HUDEP-2 (cell line): Measurements from ENCODE around the gene LSM5.
"Not testable (repeated sequence)": the region's sequence is repeated elsewhere in the genome, so short reads cannot be mapped to it uniquely, and the experiment has no call there.

Source experiments
- DNase-seq, 76 experiments: peaks; one replicate each; lab custom pipeline; 2025; ENCODE audit not compliant: unreplicated experiment in 76 of 76; lab: John Stamatoyannopoulos, UW

Gene LSM5

GRCh38 chr7:32506266-32507054, 16.3 kb upstream of the LSM5 start:
- DNase-seq = peak in 60 of 76 experiments; percentile 2 to 84 (median 42)

GRCh38 chr7:32502728-32503127, 12.5 kb upstream of the LSM5 start:
- DNase-seq = no peak

- DNase-seq = no peak
Measured at GRCh38 chr7:32501522-32501921, 11.3 kb upstream of the LSM5 start.

GRCh38 chr7:32500922-32501341, 10.8 kb upstream of the LSM5 start:
- peak in 11 of 76 experiments; percentile 3 to 48 (median 21) for DNase-seq

GRCh38 chr7:32500216-32500615, 10.0 kb upstream of the LSM5 start:
- not testable (repeated sequence) for DNase-seq

GRCh38 chr7:32499755-32500154, 9.6 kb upstream of the LSM5 start:
- DNase-seq = not testable (repeated sequence)

GRCh38 chr7:32496052-32496813, 6.1 kb upstream of the LSM5 start:
- peak in 3 of 76 experiments; percentile 5 to 47 (median 6) for DNase-seq

GRCh38 chr7:32495298-32496051, 5.3 kb upstream of the LSM5 start, which contains the start of gene AVL9:
Gene AVL9, plus strand, starts transcription at chr7:32495489. Its CDS starts 221 bp downstream, at chr7:32495710.
- peak in 75 of 76 experiments; percentile 64 to 100 (median 95) for DNase-seq

- no peak for DNase-seq
Measured at GRCh38 chr7:32494946-32495297, 4.7 kb upstream of the LSM5 start.

- peak in 2 of 76 experiments; percentile 24 to 40 for DNase-seq
Measured at GRCh38 chr7:32489788-32490126, 423 bp downstream of the LSM5 start.

- peak in 23 of 76 experiments; percentile 5 to 45 (median 17) for DNase-seq
Measured at GRCh38 chr7:32481921-32482320, 8.3 kb downstream of the LSM5 start.

GRCh38 chr7:32481176-32481575, 9.0 kb downstream of the LSM5 start:
- no peak for DNase-seq

- DNase-seq = peak in 29 of 76 experiments; percentile 3 to 58 (median 20)
Measured at GRCh38 chr7:32479574-32480200, 10.5 kb downstream of the LSM5 start.

GRCh38 chr7:32477649-32477980, 12.6 kb downstream of the LSM5 start:
- DNase-seq = no peak

- no peak for DNase-seq
Measured at GRCh38 chr7:32476816-32477648, 13.1 kb downstream of the LSM5 start.

GRCh38 chr7:32474008-32474407, 16.2 kb downstream of the LSM5 start:
- no peak for DNase-seq

- no peak for DNase-seq
Measured at GRCh38 chr7:32472015-32472414, 18.2 kb downstream of the LSM5 start.

- no peak for DNase-seq
Measured at GRCh38 chr7:32470871-32471270, 19.3 kb downstream of the LSM5 start.

- not testable (repeated sequence) for DNase-seq
Measured at GRCh38 chr7:32470004-32470403, 20.2 kb downstream of the LSM5 start.
